Activated T-cell treated with anti-CD3 and anti-CD28 coated beads, Interleukin-2, amount 50 U/mL, for 72 hours (primary cell): Measurements from ENCODE around the gene ITPR1. TPM values are rescaled to one million over a fixed set of nuclear protein-coding genes. Genes with fewer than 3 reads are reported as not detected.

Experiments used
- ATAC-seq, 2 donors: fragments of 150-1000 bp; cut with Tn5 transposase; replicated peaks in 1 of 2; 2 replicates each; pipeline ENCODE4 v1.10.0; 2021; ENCODE audit warnings: moderate library complexity in 2 of 2, mild to moderate bottlenecking in 1 of 2
- DNase-seq, 2 donors: peaks; one replicate each; pipeline ENCODE4 v3.0.0; 2021 to 2022; ENCODE audit warnings: mixed read lengths in 1 of 2
- H3K27ac Mint-ChIP-seq: one replicate; pipeline ENCODE4 v1.8.0; 2022; ENCODE audit warnings: mild to moderate bottlenecking, moderate library complexity, mixed read lengths
- H3K27me3 Mint-ChIP-seq: one replicate; pipeline ENCODE4 v1.8.0; 2022; ENCODE audit warnings: low read depth, mixed read lengths
- H3K36me3 Mint-ChIP-seq, 2 donors: one replicate each; pipeline ENCODE4 v1.8.0; 2022; ENCODE audit warnings: mixed read lengths in 2 of 2, mild to moderate bottlenecking in 1 of 2; ENCODE audit not compliant: insufficient read depth in 2 of 2
- H3K4me1 Mint-ChIP-seq: one replicate; pipeline ENCODE4 v1.8.0; 2022; ENCODE audit warnings: low read depth, mixed read lengths
- H3K4me3 Mint-ChIP-seq, 2 donors: one replicate each; pipeline ENCODE4 v1.8.0; 2022; ENCODE audit warnings: mild to moderate bottlenecking in 2 of 2, mixed read lengths in 2 of 2, moderate library complexity in 2 of 2
- H3K9me3 Mint-ChIP-seq, 2 donors: one replicate each; pipeline ENCODE4 v1.8.0; 2022; ENCODE audit warnings: mixed read lengths in 2 of 2
- total RNA-seq, 2 donors: library from RNA; stranded (reverse); gene quantifications; one replicate each; pipeline ENCODE4 v1.2.3, GENCODE V29; 2022

ITPR1 gene
- total RNA-seq, 2 donors from 2014 or later, result 95.2 to 147 TPM

- Mint-ChIP-seq H3K27ac (peak overlapping the region; percentile 80), H3K4me1 (peaks cover 95% of the 10 kb centered on the region), H3K4me3 (peak overlapping the region; percentile 73 to 88), H3K36me3 (peaks cover 26 to 47% of the 10 kb centered on the region in 2 donors), H3K27me3 (no peaks in the 10 kb centered on the region), H3K9me3 (no peaks in the 10 kb centered on the region)
- ATAC-seq (no peak), DNase-seq (no peak)
These were observed 344.3 kb downstream of the ITPR1 start for GRCh38 chr3:4837374-4837930.

- Mint-ChIP-seq H3K4me1 (peaks cover 95% of the 10 kb centered on the region), H3K4me3 (no peak overlapping the region), H3K27me3 (no peaks in the 10 kb centered on the region), H3K27ac (peak overlapping the region; percentile 14), H3K9me3 (no peaks in the 10 kb centered on the region), H3K36me3 (peaks cover 28 to 51% of the 10 kb centered on the region in 2 donors)
- no peak for DNase-seq
- no peak for ATAC-seq
These were observed 345.5 kb downstream of the ITPR1 start for GRCh38 chr3:4838621-4839022.

GRCh38 chr3:4839278-4839677, 346.1 kb downstream of the ITPR1 start:
- DNase-seq, result no peak

GRCh38 chr3:4841225-4841624, 348.1 kb downstream of the ITPR1 start:
- Mint-ChIP-seq H3K27me3 (no peaks in the 10 kb centered on the region), H3K4me3 (peak overlapping the region; percentile 66 to 78), H3K4me1 (peaks cover 95% of the 10 kb centered on the region), H3K9me3 (no peaks in the 10 kb centered on the region), H3K27ac (peak overlapping the region; percentile 97), H3K36me3 (peaks cover 22 to 45% of the 10 kb centered on the region in 2 donors)
- ATAC-seq, result no peak
- DNase-seq, result no peak

More at GRCh38 chr3:4839278-4839677, 346.1 kb downstream of the ITPR1 start:
- H3K4me1 Mint-ChIP-seq, result peaks cover 95% of the 10 kb centered on the region
- ATAC-seq, result no peak
- H3K27me3 Mint-ChIP-seq, result no peaks in the 10 kb centered on the region
- H3K36me3 Mint-ChIP-seq, result peaks cover 28 to 48% of the 10 kb centered on the region in 2 donors
- H3K27ac Mint-ChIP-seq, result no peak overlapping the region
- no peaks in the 10 kb centered on the region for H3K9me3 Mint-ChIP-seq
- no peak overlapping the region for H3K4me3 Mint-ChIP-seq

GRCh38 chr3:4841776-4842440, 348.8 kb downstream of the ITPR1 start:
- ATAC-seq (peak; percentile 59 to 66), DNase-seq (no peak)
- H3K4me1 Mint-ChIP-seq, result peaks cover 95% of the 10 kb centered on the region
- H3K36me3 Mint-ChIP-seq, result peaks cover 18 to 46% of the 10 kb centered on the region in 2 donors
- H3K4me3 Mint-ChIP-seq, result peak overlapping the region; percentile 66 to 78
- H3K27ac Mint-ChIP-seq, result peak overlapping the region; percentile 97
- H3K27me3 Mint-ChIP-seq, result no peaks in the 10 kb centered on the region
- no peaks in the 10 kb centered on the region for H3K9me3 Mint-ChIP-seq

GRCh38 chr3:4843619-4844018, 350.5 kb downstream of the ITPR1 start:
- Mint-ChIP-seq H3K4me3 (peak overlapping the region; percentile 54 to 66), H3K4me1 (peaks cover 95% of the 10 kb centered on the region)
- DNase-seq, result no peak

GRCh38 chr3:4845882-4846281, 352.7 kb downstream of the ITPR1 start:
- Mint-ChIP-seq H3K4me3 (peak overlapping the region; percentile 4 to 78), H3K9me3 (no peaks in the 10 kb centered on the region), H3K36me3 (peaks cover 15 to 42% of the 10 kb centered on the region in 2 donors), H3K27me3 (no peaks in the 10 kb centered on the region), H3K4me1 (peaks cover 100% of the 10 kb centered on the region), H3K27ac (peak overlapping the region; percentile 96)
- ATAC-seq (peak; percentile 67 to 68), DNase-seq (no peak)

More at GRCh38 chr3:4843619-4844018, 350.5 kb downstream of the ITPR1 start:
- peak overlapping the region; percentile 97 for H3K27ac Mint-ChIP-seq
- H3K27me3 Mint-ChIP-seq, result no peaks in the 10 kb centered on the region
- peaks cover 17 to 47% of the 10 kb centered on the region in 2 donors for H3K36me3 Mint-ChIP-seq
- no peak for ATAC-seq
- H3K9me3 Mint-ChIP-seq, result no peaks in the 10 kb centered on the region

- peak overlapping the region; percentile 89 for H3K27ac Mint-ChIP-seq
- H3K9me3 Mint-ChIP-seq, result no peaks in the 10 kb centered on the region
- H3K4me1 Mint-ChIP-seq, result peaks cover 100% of the 10 kb centered on the region
- ATAC-seq (no peak), DNase-seq (no peak)
- no peaks in the 10 kb centered on the region for H3K27me3 Mint-ChIP-seq
- H3K4me3 Mint-ChIP-seq, result peak overlapping the region; percentile 8 to 55
- H3K36me3 Mint-ChIP-seq, result peaks cover 16 to 36% of the 10 kb centered on the region in 2 donors
These were observed 353.4 kb downstream of the ITPR1 start for GRCh38 chr3:4846543-4846942.

GRCh38 chr3:4848176-4848825, 355.2 kb downstream of the ITPR1 start:
- Mint-ChIP-seq H3K4me3 (peak overlapping the region; percentile 52 to 71), H3K9me3 (no peaks in the 10 kb centered on the region), H3K36me3 (peaks cover 16 to 24% of the 10 kb centered on the region in 2 donors), H3K27me3 (no peaks in the 10 kb centered on the region), H3K4me1 (peaks cover 99% of the 10 kb centered on the region), H3K27ac (peak overlapping the region; percentile 98)
- no peak for DNase-seq
- ATAC-seq, result no peak

GRCh38 chr3:4849136-4849535, 356.0 kb downstream of the ITPR1 start:
- H3K4me3 Mint-ChIP-seq, result peak overlapping the region; percentile 20 to 81
- no peaks in the 10 kb centered on the region for H3K27me3 Mint-ChIP-seq
- H3K36me3 Mint-ChIP-seq, result peaks cover 13 to 22% of the 10 kb centered on the region in 2 donors
- H3K9me3 Mint-ChIP-seq, result no peaks in the 10 kb centered on the region
- peaks cover 99% of the 10 kb centered on the region for H3K4me1 Mint-ChIP-seq
- ATAC-seq (no peak), DNase-seq (no peak)
- peak overlapping the region; percentile 98 for H3K27ac Mint-ChIP-seq

GRCh38 chr3:4849739-4850138, 356.6 kb downstream of the ITPR1 start:
- Mint-ChIP-seq H3K27me3 (no peaks in the 10 kb centered on the region), H3K4me3 (peak overlapping the region; percentile 78 to 81), H3K36me3 (peaks cover 13 to 20% of the 10 kb centered on the region in 2 donors), H3K27ac (peak overlapping the region; percentile 98), H3K9me3 (no peaks in the 10 kb centered on the region), H3K4me1 (peaks cover 97% of the 10 kb centered on the region)
- DNase-seq (no peak), ATAC-seq (no peak)

GRCh38 chr3:4850211-4850927, 357.2 kb downstream of the ITPR1 start:
- peaks cover 97% of the 10 kb centered on the region for H3K4me1 Mint-ChIP-seq
- ATAC-seq (peak; percentile 54 to 58), DNase-seq (peak; percentile 75 to 79)
- peaks cover 0 to 2% of the 10 kb centered on the region in 2 donors for H3K9me3 Mint-ChIP-seq
- peaks cover 13 to 19% of the 10 kb centered on the region in 2 donors for H3K36me3 Mint-ChIP-seq
- peak overlapping the region; percentile 98 for H3K27ac Mint-ChIP-seq
- no peaks in the 10 kb centered on the region for H3K27me3 Mint-ChIP-seq
- peak overlapping the region; percentile 78 to 81 for H3K4me3 Mint-ChIP-seq

- H3K4me1 Mint-ChIP-seq, result peaks cover 97% of the 10 kb centered on the region
- DNase-seq (peak in 1 of 2 donors; percentile 56), ATAC-seq (peak; percentile 74 to 75)
- peaks cover 0 to 5% of the 10 kb centered on the region in 2 donors for H3K9me3 Mint-ChIP-seq
- H3K36me3 Mint-ChIP-seq, result peaks cover 13 to 23% of the 10 kb centered on the region in 2 donors
- H3K27me3 Mint-ChIP-seq, result no peaks in the 10 kb centered on the region
- H3K27ac Mint-ChIP-seq, result peak overlapping the region; percentile 98
- H3K4me3 Mint-ChIP-seq, result peak overlapping the region; percentile 78 to 81
These were observed 357.7 kb downstream of the ITPR1 start for GRCh38 chr3:4850928-4851265.
